ENCODE measurements around the gene KLHL6. TPM values are rescaled to one million over a fixed set of nuclear protein-coding genes. Genes with fewer than 3 reads are reported as not detected.

Gene KLHL6
- total RNA-seq, 1 donor from 2014 or later, result 0.11 TPM

DNA sequence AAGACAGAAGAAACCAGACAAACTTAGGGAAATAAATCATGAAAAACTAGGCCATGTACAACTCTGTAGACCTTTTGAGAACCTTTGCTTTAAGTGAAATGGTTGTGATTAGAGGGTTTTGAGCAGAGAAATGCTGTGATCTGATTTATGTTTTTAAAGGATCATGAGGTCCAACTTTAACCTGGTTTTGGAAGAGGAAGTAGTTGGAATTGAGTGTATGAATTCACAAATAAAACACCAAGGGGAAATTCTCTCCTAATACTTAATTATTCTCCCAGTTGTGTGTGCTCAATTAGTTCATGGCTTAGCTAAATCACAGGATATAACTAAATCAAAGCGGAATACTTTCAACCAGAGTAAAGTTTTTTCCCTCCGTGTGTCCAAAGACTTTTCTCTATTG lies 81.5 kb downstream of the KLHL6 start:
- DNase-seq (ENCODE audit: low read depth) (no peak), FAIRE-seq (no peak)
- no peak overlapping the region for H2AFZ ChIP-seq (ENCODE audit: low read depth, low read length)
- Mint-ChIP-seq H3K4me3 (ENCODE audit: unreplicated experiment) (no peak overlapping the region), H3K27ac (ENCODE audit: unreplicated experiment) (no peak overlapping the region), H3K27me3 (ENCODE audit: low read depth, unreplicated experiment) (peaks cover 2% of the 10 kb centered on the region), H3K4me1 (ENCODE audit: low read depth, unreplicated experiment) (no peaks in the 10 kb centered on the region), H3K9me3 (ENCODE audit: unreplicated experiment) (no peaks in the 10 kb centered on the region), H3K36me3 (ENCODE audit: low read depth, unreplicated experiment) (no peaks in the 10 kb centered on the region)
- TF ChIP-seq, protein P1, sequence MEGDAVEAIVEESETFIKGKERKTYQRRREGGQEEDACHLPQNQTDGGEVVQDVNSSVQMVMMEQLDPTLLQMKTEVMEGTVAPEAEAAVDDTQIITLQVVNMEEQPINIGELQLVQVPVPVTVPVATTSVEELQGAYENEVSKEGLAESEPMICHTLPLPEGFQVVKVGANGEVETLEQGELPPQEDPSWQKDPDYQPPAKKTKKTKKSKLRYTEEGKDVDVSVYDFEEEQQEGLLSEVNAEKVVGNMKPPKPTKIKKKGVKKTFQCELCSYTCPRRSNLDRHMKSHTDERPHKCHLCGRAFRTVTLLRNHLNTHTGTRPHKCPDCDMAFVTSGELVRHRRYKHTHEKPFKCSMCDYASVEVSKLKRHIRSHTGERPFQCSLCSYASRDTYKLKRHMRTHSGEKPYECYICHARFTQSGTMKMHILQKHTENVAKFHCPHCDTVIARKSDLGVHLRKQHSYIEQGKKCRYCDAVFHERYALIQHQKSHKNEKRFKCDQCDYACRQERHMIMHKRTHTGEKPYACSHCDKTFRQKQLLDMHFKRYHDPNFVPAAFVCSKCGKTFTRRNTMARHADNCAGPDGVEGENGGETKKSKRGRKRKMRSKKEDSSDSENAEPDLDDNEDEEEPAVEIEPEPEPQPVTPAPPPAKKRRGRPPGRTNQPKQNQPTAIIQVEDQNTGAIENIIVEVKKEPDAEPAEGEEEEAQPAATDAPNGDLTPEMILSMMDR (IDR thresholded peaks at IDR 0.05; ENCODE audit: insufficient read depth, low read depth, low read length), result no peak
- no peak for TF ChIP-seq EZH2 (IDR thresholded peaks at IDR 0.05; ENCODE audit: insufficient read depth, low read length)
- H3K9ac ChIP-seq (ENCODE audit: low read length), result no peak overlapping the region
- H3K4me1 ChIP-seq (ENCODE audit: insufficient read depth, low read length), result peaks cover 2% of the 10 kb centered on the region
- H3K9me3 ChIP-seq (ENCODE audit: insufficient read depth, low read depth, low read length), result no peaks in the 10 kb centered on the region
- H3K27me3 ChIP-seq (ENCODE audit: insufficient read depth, low read length), result no peaks in the 10 kb centered on the region
- no peaks in the 10 kb centered on the region for H3K79me2 ChIP-seq (ENCODE audit: insufficient read depth, low read length)
- no peak overlapping the region for H3K4me2 ChIP-seq (ENCODE audit: low read length)
- H3K36me3 ChIP-seq (ENCODE audit: insufficient read depth, low read length), result no peaks in the 10 kb centered on the region
- no peak overlapping the region for H3K27ac ChIP-seq (ENCODE audit: low read depth, low read length)
- H4K20me1 ChIP-seq (ENCODE audit: insufficient read depth, low read length), result no peaks in the 10 kb centered on the region
- H3K4me3 ChIP-seq (ENCODE audit: insufficient read depth, low read depth, low read length), result no peak overlapping the region

DNA sequence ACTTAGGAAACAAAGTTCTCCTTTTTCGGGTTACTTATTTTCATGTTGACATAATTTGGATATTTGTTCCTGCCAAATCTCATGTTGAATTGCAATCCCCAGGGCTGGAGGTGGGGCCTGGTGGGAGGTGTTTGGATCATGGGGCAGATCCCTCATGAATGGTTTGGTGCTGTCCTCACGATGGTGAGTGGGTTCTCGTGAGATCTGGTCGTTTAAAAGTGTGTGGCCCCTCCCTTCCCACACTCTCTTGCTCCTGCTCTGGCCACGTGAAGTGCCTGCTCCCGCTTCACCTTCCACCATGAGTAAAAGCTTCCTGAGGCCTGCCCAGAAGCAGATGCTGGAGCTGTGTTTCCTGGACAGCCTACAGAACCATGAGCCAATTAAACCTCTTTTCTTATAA lies 83.4 kb downstream of the KLHL6 start:
- no peak overlapping the region for H3K4me3 ChIP-seq (ENCODE audit: insufficient read depth, low read depth, low read length)
- peaks cover 3% of the 10 kb centered on the region for H3K4me1 ChIP-seq (ENCODE audit: insufficient read depth, low read length)
- H3K4me2 ChIP-seq (ENCODE audit: low read length), result no peak overlapping the region
- no peak overlapping the region for H3K27ac ChIP-seq (ENCODE audit: low read depth, low read length)
- H3K9ac ChIP-seq (ENCODE audit: low read length), result no peak overlapping the region
- no peaks in the 10 kb centered on the region for H3K79me2 ChIP-seq (ENCODE audit: insufficient read depth, low read length)
- no peaks in the 10 kb centered on the region for H3K36me3 ChIP-seq (ENCODE audit: insufficient read depth, low read length)
- no peaks in the 10 kb centered on the region for H3K27me3 ChIP-seq (ENCODE audit: insufficient read depth, low read length)
- no peak for FAIRE-seq
- Mint-ChIP-seq H3K27ac (ENCODE audit: unreplicated experiment) (no peak overlapping the region), H3K36me3 (ENCODE audit: low read depth, unreplicated experiment) (no peaks in the 10 kb centered on the region), H3K4me3 (ENCODE audit: unreplicated experiment) (no peak overlapping the region), H3K4me1 (ENCODE audit: low read depth, unreplicated experiment) (no peaks in the 10 kb centered on the region), H3K9me3 (ENCODE audit: unreplicated experiment) (no peaks in the 10 kb centered on the region), H3K27me3 (ENCODE audit: low read depth, unreplicated experiment) (peaks cover 2% of the 10 kb centered on the region)
- H2AFZ ChIP-seq (ENCODE audit: low read depth, low read length), result no peak overlapping the region
- DNase-seq (ENCODE audit: low read depth), result no peak
- TF ChIP-seq EZH2 (IDR thresholded peaks at IDR 0.05; ENCODE audit: insufficient read depth, low read length), result no peak
- TF ChIP-seq, protein P1 (IDR thresholded peaks at IDR 0.05; ENCODE audit: insufficient read depth, low read depth, low read length), result no peak
- H3K9me3 ChIP-seq (ENCODE audit: insufficient read depth, low read depth, low read length), result no peaks in the 10 kb centered on the region
- H4K20me1 ChIP-seq (ENCODE audit: insufficient read depth, low read length), result no peaks in the 10 kb centered on the region

DNA sequence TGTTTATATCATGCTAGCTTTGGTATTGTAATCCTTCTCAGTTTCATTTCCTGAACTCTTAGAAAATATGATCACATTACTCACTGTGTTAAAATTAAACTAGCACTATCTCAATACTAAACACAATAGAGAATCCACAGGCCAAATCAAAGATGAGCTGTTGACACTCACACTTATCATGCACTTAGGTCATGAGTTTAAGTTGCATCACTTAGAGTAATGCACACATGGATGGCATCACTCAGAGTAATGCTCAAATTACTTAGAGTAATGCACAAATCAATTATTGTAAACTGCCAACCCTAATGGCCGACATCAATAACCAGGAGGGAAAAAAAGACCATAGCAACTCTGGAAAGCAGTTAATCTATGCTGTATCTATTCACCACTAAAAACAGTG lies 87.1 kb downstream of the KLHL6 start:
- Histone ChIP-seq H3K4me2 (ENCODE audit: low read length) (no peak overlapping the region), H3K27ac (ENCODE audit: low read depth, low read length) (no peak overlapping the region), H3K4me1 (ENCODE audit: insufficient read depth, low read length) (peaks cover 3% of the 10 kb centered on the region), H2AFZ (ENCODE audit: low read depth, low read length) (no peak overlapping the region), H3K9ac (ENCODE audit: low read length) (no peak overlapping the region), H3K27me3 (ENCODE audit: insufficient read depth, low read length) (peaks cover 2% of the 10 kb centered on the region), H4K20me1 (ENCODE audit: insufficient read depth, low read length) (no peaks in the 10 kb centered on the region), H3K4me3 (ENCODE audit: insufficient read depth, low read depth, low read length) (no peak overlapping the region), H3K36me3 (ENCODE audit: insufficient read depth, low read length) (no peaks in the 10 kb centered on the region), H3K9me3 (ENCODE audit: insufficient read depth, low read depth, low read length) (no peaks in the 10 kb centered on the region), H3K79me2 (ENCODE audit: insufficient read depth, low read length) (no peaks in the 10 kb centered on the region)
- H3K36me3 Mint-ChIP-seq (ENCODE audit: low read depth, unreplicated experiment), result no peaks in the 10 kb centered on the region
- H3K27ac Mint-ChIP-seq (ENCODE audit: unreplicated experiment), result no peak overlapping the region
- no peak overlapping the region for H3K4me3 Mint-ChIP-seq (ENCODE audit: unreplicated experiment)
- no peaks in the 10 kb centered on the region for H3K27me3 Mint-ChIP-seq (ENCODE audit: low read depth, unreplicated experiment)
- H3K4me1 Mint-ChIP-seq (ENCODE audit: low read depth, unreplicated experiment), result no peaks in the 10 kb centered on the region
- DNase-seq (ENCODE audit: low read depth), result no peak
- TF ChIP-seq, protein P1 (IDR thresholded peaks at IDR 0.05; ENCODE audit: insufficient read depth, low read depth, low read length), result no peak
- no peak for TF ChIP-seq EZH2 (IDR thresholded peaks at IDR 0.05; ENCODE audit: insufficient read depth, low read length)
- no peaks in the 10 kb centered on the region for H3K9me3 Mint-ChIP-seq (ENCODE audit: unreplicated experiment)
- no peak for FAIRE-seq

Measured in astrocyte (in vitro differentiated cells and primary cell).